Neural crest cell (in vitro differentiated cells): ENCODE data around the gene HNRNPLL. TPM values are rescaled to one million over a fixed set of nuclear protein-coding genes. Genes with fewer than 3 reads are reported as not detected.

Experiments used
- DNase-seq: peaks from one replicate; pipeline ENCODE4 v3.0.0; 2021; ENCODE audit warnings: low read depth, mixed read lengths, low spot score
- H3K27ac Mint-ChIP-seq: one replicate; pipeline ENCODE4 v1.8.0; 2021; ENCODE audit warnings: mild to moderate bottlenecking, mixed read lengths; ENCODE audit not compliant: unreplicated experiment
- H3K27me3 Mint-ChIP-seq: 2 replicates; pipeline ENCODE4 v1.8.0; 2021; ENCODE audit warnings: low read depth, mild to moderate bottlenecking, mixed read lengths
- H3K36me3 Mint-ChIP-seq: 2 replicates; pipeline ENCODE4 v1.8.0; 2021; ENCODE audit warnings: low read depth, mild to moderate bottlenecking, mixed read lengths
- H3K4me1 Mint-ChIP-seq: 2 replicates; pipeline ENCODE4 v1.8.0; 2021; ENCODE audit warnings: mixed read lengths
- H3K4me3 Mint-ChIP-seq: one replicate; pipeline ENCODE4 v1.8.0; 2021; ENCODE audit warnings: mild to moderate bottlenecking, mixed read lengths
- H3K9me3 Mint-ChIP-seq: 2 replicates; pipeline ENCODE4 v1.8.0; 2021; ENCODE audit warnings: mixed read lengths
- CTCF ChIP-seq: fragments of 200-600 bp; sonication (generic); conservative IDR thresholded peaks from 2 replicates; pipeline ENCODE4 v1.5.0; 2021; ENCODE audit warnings: antibody characterized with exemption, mild to moderate bottlenecking
- total RNA-seq: library from RNA; stranded (reverse); gene quantifications from 2 replicates; pipeline ENCODE4 v1.2.1, GENCODE V29; 2021

HNRNPLL gene
- total RNA-seq, 1 donor from 2014 or later = 79.9 TPM

- Mint-ChIP-seq H3K27ac (no peak overlapping the region), H3K36me3 (no peaks in the 10 kb centered on the region), H3K27me3 (peaks cover 3% of the 10 kb centered on the region), H3K4me1 (peaks cover 17% of the 10 kb centered on the region), H3K9me3 (no peaks in the 10 kb centered on the region), H3K4me3 (no peak overlapping the region)
- no peak for DNase-seq
- TF ChIP-seq CTCF = no peak
Measured at GRCh38 chr2:38522754-38523349, 79.9 kb downstream of the HNRNPLL start.

- no peak for TF ChIP-seq CTCF
- Mint-ChIP-seq H3K9me3 (no peaks in the 10 kb centered on the region), H3K27me3 (no peaks in the 10 kb centered on the region), H3K27ac (no peak overlapping the region), H3K4me3 (no peak overlapping the region), H3K36me3 (no peaks in the 10 kb centered on the region), H3K4me1 (peaks cover 8% of the 10 kb centered on the region)
- DNase-seq = no peak
Measured at GRCh38 chr2:38521835-38522234, 80.9 kb downstream of the HNRNPLL start.

- H3K4me1 Mint-ChIP-seq = peaks cover 7% of the 10 kb centered on the region
- H3K4me3 Mint-ChIP-seq = no peak overlapping the region
- DNase-seq = no peak
- TF ChIP-seq CTCF = no peak
- H3K27me3 Mint-ChIP-seq = no peaks in the 10 kb centered on the region
- no peaks in the 10 kb centered on the region for H3K9me3 Mint-ChIP-seq
- H3K27ac Mint-ChIP-seq = no peak overlapping the region
- no peaks in the 10 kb centered on the region for H3K36me3 Mint-ChIP-seq
Measured at GRCh38 chr2:38517284-38517683, 85.4 kb downstream of the HNRNPLL start.

GRCh38 chr2:38516526-38516925 is 86.2 kb downstream of the HNRNPLL start:
- Mint-ChIP-seq H3K27me3 (no peaks in the 10 kb centered on the region), H3K9me3 (no peaks in the 10 kb centered on the region), H3K4me3 (no peak overlapping the region), H3K36me3 (no peaks in the 10 kb centered on the region), H3K27ac (no peak overlapping the region), H3K4me1 (peaks cover 7% of the 10 kb centered on the region)
- no peak for TF ChIP-seq CTCF
- DNase-seq = no peak

GRCh38 chr2:38516122-38516521 is 86.6 kb downstream of the HNRNPLL start:
- H3K27me3 Mint-ChIP-seq = no peaks in the 10 kb centered on the region
- no peaks in the 10 kb centered on the region for H3K36me3 Mint-ChIP-seq
- DNase-seq = no peak
- no peak for TF ChIP-seq CTCF
- no peak overlapping the region for H3K4me3 Mint-ChIP-seq
- H3K27ac Mint-ChIP-seq = no peak overlapping the region
- no peaks in the 10 kb centered on the region for H3K9me3 Mint-ChIP-seq
- H3K4me1 Mint-ChIP-seq = peaks cover 7% of the 10 kb centered on the region
